NCI-H510A (cell line): ENCODE results near the gene SNX19.

Source experiments
- DNase-seq: peaks from one replicate; lab custom pipeline; 2025; lab: John Stamatoyannopoulos, UW

The SNX19 gene

GRCh38 chr11:130840679-130841078 lies 75.6 kb downstream of the SNX19 start:
- DNase-seq: no peak

- no peak for DNase-seq
These were observed 76.2 kb downstream of the SNX19 start for GRCh38 chr11:130839981-130840666.

- no peak for DNase-seq
These were observed 79.1 kb downstream of the SNX19 start for GRCh38 chr11:130837194-130837593.

GRCh38 chr11:130834886-130835285 lies 81.4 kb downstream of the SNX19 start:
- no peak for DNase-seq

- no peak for DNase-seq
These were observed 83.5 kb downstream of the SNX19 start for GRCh38 chr11:130832566-130833425.

- no peak for DNase-seq
These were observed 84.3 kb downstream of the SNX19 start for GRCh38 chr11:130831976-130832375.

GRCh38 chr11:130831506-130831905 lies 84.8 kb downstream of the SNX19 start:
- no peak for DNase-seq

- DNase-seq: no peak
These were observed 85.7 kb downstream of the SNX19 start for GRCh38 chr11:130830566-130830965.

GRCh38 chr11:130829920-130830511 lies 86.3 kb downstream of the SNX19 start:
- no peak for DNase-seq

GRCh38 chr11:130828741-130829140 lies 87.5 kb downstream of the SNX19 start:
- DNase-seq: no peak

GRCh38 chr11:130827451-130828377 lies 88.6 kb downstream of the SNX19 start:
- DNase-seq: no peak

- DNase-seq: no peak
These were observed 89.7 kb downstream of the SNX19 start for GRCh38 chr11:130826572-130826971.

GRCh38 chr11:130825983-130826382 lies 90.3 kb downstream of the SNX19 start:
- DNase-seq: no peak

GRCh38 chr11:130825561-130825960 lies 90.7 kb downstream of the SNX19 start:
- no peak for DNase-seq
